HG03457 (cell line): ENCODE data around the gene CHRNA7.
"Not testable (repeated sequence)": the region's sequence is repeated elsewhere in the genome, so short reads cannot be mapped to it uniquely, and the experiment has no call there.

Source experiments
- ATAC-seq: cut with Tn5 transposase; IDR thresholded peaks from one replicate; pipeline ENCODE4 v1.9.1; 2021; ENCODE audit warnings: moderate number of reproducible peaks; ENCODE audit not compliant: unreplicated experiment

CHRNA7 gene

GRCh38 chr15:32166270-32166669, 136.0 kb downstream of the CHRNA7 start:
- not testable (repeated sequence) for ATAC-seq

GRCh38 chr15:32167913-32168312, 137.6 kb downstream of the CHRNA7 start:
- not testable (repeated sequence) for ATAC-seq

GRCh38 chr15:32180579-32180978, 150.3 kb downstream of the CHRNA7 start:
- ATAC-seq, result not testable (repeated sequence)

GRCh38 chr15:32193780-32194179, 163.5 kb downstream of the CHRNA7 start:
- ATAC-seq, result not testable (repeated sequence)

- not testable (repeated sequence) for ATAC-seq
Observed at GRCh38 chr15:32196206-32196605, 165.9 kb downstream of the CHRNA7 start.

GRCh38 chr15:32198938-32199337, 168.6 kb downstream of the CHRNA7 start:
- ATAC-seq, result not testable (repeated sequence)

GRCh38 chr15:32209081-32209480, 178.8 kb downstream of the CHRNA7 start:
- ATAC-seq, result not testable (repeated sequence)

GRCh38 chr15:32218666-32219065, 188.4 kb downstream of the CHRNA7 start:
- ATAC-seq, result no peak
